ENCODE data around the gene INHBE.
"Not testable (repeated sequence)": the region's sequence is repeated elsewhere in the genome, so short reads cannot be mapped to it uniquely, and the experiment has no call there.

INHBE gene, protein sequence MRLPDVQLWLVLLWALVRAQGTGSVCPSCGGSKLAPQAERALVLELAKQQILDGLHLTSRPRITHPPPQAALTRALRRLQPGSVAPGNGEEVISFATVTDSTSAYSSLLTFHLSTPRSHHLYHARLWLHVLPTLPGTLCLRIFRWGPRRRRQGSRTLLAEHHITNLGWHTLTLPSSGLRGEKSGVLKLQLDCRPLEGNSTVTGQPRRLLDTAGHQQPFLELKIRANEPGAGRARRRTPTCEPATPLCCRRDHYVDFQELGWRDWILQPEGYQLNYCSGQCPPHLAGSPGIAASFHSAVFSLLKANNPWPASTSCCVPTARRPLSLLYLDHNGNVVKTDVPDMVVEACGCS

DNA sequence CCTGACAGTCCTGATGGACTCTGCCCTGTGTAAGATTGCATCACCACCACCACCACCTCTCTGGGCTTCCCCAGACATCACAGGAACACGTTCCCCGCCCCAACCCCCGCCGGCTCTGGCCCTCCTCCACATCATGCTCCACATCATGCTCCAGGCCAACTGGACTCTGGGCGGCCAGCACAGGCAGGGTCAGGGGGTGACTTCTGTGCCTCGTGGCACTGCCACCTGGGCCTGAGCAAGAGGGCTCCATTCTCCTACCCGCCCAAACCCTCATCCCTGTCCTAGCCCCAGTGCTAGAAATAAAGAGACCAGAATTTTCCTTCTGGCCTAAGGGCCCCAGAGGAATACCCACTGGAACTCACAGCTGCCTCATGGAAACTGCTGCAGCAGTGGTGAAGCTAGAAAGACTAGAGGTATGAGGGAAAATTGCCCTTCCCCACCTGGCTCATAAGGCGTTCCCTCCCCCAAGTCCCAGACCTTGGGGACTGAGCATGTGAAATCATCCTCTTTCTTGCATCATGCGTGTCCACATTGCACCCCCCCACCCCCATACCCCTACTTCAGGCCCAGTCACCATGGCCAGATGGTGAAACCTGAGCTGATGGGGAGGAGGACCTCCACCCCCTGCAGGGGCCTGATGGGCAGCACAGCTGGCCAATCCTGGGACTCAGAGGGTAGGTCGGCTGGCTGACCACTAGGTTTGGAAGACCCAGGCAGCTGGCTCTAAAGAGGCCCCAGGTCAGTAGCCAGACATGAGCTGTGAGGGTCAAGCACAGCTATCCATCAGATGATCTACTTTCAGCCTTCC, at the start of gene INHBE:
Gene INHBE (plus strand): TSS at position 742 of the 808 bp plus-strand sequence. CDS start 230 bp downstream, outside the sequence.
- in situ Hi-C loops (cut with MboI; ENCODE audit: low sequenced_read_pairs) = loop anchor here (10.0 kb wide), 1 partner anchor 190 kb away; no protein-coding TSS in a partner anchor

DNA sequence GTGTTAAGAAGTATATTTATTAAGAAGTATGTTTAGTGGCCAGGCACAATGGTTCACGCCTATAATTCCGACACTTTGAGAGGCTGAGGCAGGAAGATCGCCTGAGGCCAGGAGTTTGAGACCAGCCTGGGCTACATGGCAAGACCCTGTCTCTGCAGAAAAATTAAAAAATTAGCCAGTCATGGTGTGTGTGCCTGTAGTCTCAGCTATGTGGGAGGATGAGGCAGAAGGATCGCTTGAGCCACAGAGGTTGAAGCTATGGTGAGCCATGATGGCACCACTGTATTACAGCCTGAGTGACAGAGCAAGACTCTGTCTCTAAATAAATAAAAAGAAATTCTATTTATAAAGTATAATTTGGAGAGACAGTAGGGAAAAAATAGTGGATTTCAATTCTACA, 44.6 kb upstream of the INHBE start:
- in situ Hi-C loops (cut with MboI; ENCODE audit: low sequenced_read_pairs) = no loop called here

DNA sequence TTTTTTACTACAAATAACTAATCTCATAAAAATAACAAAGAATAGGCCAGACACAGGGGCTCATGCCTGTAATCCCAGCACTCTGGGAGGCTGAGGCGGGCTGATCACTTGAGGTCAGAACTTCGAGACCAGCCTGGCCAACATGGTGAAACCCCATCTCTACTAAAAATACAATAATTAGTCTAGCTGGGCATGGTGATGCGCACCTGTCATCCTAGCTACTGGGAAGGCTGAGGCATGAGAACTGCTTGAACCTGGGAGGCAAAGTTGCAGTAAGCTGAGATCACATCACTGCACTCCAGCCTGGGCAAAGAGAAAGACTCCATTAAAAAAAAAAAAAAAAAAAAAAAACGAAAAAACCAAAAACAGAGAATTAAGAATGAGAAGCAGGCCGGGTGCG, 40.9 kb upstream of the INHBE start:
- in situ Hi-C loops (cut with MboI; ENCODE audit: low sequenced_read_pairs) = not testable (repeated sequence)

DNA sequence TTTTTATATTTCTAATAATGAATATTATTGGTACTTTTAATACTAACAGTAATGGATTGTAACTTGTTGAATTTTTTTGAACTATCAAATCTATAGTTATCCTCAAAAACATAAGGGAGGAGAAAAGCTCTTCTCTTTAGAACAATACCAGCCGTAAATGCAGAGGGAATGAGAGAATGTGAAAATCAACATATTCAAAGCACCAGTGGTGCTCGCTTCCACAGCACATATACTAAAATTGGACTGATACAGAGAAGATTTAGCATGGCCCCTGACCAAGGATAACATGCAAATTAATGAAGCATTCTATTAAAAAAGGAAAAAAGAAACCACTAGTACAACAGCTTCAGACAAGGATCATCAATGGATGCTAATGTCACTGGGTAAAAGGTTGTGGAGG, 40.0 kb upstream of the INHBE start:
- in situ Hi-C loops (cut with MboI; ENCODE audit: low sequenced_read_pairs) = no loop called here

DNA sequence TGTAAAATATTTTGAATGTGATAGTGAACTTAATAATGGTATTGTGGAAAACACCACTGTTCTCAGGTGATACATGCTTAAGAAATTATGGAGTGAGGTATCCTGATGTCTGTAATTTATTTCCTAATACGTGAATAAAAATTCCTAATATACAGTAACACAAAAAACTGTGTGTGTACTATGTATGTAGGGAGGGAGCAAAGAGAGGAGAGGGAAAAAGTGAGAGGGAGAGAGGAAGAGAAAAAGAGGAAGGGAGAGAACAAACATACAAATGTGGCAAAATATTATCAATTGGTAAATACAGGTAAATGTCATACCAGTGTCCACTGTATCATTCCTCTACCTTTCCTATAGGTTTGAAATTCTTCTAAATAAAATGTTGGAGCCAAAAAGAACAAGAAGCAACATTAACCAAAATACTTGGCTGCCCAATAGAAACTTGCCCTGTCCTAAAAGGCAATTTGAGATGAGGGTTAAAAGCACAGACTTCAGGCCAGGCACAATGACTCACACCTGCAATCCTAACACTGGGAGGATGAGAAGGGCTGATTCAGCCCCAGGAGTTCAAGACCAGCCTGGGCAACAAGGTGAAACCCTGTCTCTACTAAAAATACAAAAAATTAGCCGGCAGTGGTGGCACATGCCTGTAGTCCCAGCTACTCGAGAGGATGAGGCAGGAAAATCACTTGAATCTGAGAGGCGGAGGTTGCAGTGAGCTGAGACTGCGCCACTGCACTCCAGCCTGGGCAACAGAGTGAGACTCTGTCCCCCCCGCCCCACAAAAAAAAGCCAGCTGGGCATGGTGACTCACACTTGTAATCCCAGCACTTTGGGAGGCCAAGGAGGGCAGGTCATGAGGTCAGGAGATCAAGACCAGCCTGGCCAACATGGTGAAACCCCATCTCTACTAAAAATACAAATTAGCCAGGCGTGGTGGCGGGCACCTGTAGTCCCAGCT, 38.8 kb upstream of the INHBE start:
- in situ Hi-C loops (cut with MboI; ENCODE audit: low sequenced_read_pairs) = no loop called here

DNA sequence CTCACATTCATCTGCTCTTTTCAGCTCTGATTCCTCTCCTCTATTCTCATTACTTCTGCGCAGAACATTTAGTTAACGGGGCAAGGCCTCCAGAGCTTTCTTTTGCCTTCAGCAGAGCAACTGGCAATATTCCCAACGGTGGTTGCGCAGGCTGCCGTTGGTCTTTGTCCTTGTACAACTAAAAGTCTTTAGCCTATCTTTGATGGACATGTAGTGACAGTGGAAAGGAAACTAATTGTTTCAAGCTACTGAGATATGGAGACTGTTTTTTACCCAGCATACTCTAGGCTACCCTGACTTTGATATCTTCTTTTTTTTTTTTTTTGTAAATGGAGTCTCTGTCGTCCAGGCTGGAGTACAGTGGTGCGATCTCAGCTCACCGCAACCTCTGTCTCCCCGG, 36.9 kb upstream of the INHBE start:
- in situ Hi-C loops (cut with MboI; ENCODE audit: low sequenced_read_pairs) = no loop called here

DNA sequence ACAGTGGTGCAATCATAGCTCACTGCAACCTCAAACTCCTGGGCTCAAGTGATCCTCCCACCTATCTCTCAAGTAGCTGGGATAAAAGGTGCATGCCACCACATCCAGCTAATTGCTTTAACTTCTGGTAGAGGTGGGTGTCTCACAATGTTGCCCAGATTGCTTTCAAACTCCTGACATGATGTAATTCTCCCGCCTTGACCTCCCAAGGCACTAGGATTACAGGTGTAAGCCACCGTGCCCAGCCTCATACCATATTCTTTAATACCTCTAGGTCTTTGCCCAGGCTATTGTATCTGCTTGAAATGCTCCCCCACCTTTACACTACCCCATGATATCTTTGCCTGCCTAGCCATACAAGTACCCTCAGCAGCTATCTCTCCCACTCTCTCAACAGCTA, 35.6 kb upstream of the INHBE start:
- in situ Hi-C loops (cut with MboI; ENCODE audit: low sequenced_read_pairs) = no loop called here

DNA sequence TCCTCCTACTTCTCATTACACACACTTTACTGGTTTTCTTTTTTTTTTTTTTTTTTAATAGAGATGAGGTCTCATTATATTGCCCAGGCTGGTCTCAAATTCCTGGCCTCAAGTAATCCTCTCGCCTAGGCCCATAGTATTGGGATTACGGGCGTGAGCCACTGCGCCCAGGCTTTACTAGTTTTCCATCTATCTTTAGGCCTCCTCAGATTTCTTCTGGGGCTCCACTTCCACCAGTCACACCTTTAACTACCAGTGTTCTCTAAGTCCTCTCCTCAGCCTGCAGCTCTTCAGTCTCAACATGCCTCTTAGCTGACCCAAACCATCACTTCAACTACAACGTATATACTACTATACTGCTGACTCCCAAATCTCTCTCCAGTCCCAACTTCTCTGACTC, 34.6 kb upstream of the INHBE start:
- in situ Hi-C loops (cut with MboI; ENCODE audit: low sequenced_read_pairs) = no loop called here

DNA sequence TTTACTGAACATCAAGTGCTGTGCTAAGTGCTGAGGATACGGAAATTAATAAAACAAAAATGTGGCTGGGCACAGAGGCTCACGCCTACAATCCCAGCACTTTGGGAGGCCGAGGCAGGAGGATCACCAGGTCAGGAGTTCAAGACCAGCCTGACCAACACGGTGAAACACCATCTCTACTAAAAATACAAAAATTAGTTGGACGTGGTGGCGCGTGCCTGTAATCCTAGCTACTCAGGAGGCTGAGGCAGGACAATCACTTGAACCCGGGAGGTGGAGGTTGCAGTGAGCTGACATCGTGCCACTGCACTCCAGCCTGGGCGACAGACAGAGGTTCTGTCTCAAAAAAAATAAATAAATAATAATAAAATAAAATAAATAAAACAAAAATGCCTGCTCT, 28.2 kb upstream of the INHBE start:
- in situ Hi-C loops (cut with MboI; ENCODE audit: low sequenced_read_pairs) = not testable (repeated sequence)

DNA sequence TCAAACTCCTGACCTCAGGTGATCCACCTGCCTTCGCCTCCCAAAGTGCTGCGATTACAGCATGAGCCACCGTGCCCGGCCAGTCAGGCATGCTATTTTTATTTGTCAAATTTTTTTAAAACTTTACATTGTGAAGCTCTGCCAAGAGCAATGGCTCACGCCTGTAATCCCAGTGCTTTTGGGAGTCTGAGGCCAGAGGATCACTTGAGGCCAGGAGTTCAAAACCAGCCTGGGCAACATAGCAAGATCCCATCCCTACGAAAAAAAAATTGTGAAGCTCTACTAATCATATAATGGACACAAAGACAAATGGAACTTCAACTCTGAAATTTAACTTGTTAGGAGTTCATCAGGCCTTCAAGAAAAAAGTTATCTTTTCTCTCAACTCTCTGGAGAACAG, 26.1 kb upstream of the INHBE start:
- in situ Hi-C loops (cut with MboI; ENCODE audit: low sequenced_read_pairs) = no loop called here

DNA sequence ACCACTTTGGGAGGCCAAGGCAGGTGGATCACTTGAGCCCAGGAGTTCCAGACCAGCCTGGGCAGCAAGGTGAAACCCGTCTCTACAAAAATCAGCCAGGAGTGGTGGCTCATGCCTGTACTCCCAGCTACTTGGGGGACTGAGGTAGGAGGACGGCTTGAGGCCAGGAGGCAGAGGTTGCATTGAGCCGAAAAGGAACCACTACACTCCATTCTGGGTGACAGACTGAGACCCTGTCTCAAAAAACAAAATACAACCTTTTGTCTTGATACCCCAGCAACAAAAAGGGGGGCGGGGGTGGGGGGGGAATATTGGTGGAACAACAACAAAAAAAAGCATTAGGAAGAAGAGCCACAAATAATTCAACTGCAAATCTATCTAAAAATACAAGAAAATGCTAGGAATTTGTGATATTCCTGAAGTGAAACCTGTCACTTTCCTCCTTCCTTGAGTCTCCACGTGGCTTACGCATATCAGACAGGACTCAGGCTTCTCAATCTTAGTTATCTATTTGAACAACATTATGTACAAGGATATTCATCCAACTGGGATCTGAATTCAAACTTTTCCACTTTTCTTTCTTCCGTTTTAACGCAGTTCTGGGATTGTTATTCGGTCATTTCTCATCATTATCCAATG, 25.5 kb upstream of the INHBE start:
- in situ Hi-C loops (cut with MboI; ENCODE audit: low sequenced_read_pairs) = no loop called here

DNA sequence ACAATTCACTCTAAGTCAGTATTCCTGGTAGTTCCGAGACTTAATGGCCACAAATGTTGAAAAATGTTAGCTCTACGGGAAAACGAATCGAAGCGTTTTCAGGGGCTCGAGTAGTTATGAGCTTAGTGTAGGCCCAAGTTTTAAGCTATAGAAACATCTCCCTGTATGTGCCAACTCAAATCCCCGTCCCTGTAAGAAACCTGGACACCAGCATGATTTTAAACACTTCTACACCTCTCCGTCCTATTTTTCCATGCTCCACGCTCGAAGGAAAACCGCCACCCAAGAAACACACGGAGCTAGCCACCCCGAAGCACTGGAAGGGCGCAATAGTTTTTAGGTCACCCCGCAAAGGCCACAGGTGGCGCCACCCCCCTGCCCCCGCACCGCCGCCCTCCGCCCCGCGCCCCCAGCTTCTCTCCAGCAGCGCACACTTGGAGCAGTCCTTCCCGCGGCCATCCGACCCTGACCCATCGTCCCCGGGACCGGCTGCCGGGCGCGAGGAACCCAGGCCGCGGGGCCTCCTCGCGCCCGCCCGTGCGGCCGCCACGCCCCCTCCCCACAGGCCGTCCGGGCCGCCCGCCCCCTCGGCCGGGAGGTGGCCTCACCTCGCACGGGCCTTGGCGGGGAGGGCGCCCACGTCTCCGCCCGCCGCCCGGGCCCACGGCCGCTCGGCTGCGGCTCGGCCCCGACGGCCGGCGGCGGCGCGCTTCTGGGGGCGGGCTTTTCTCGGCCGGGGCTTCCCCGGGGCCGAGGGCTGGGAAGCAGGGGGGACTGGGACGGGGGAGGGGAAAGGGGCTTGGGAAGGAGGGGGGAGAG, 24.8 kb upstream of the INHBE start:
- in situ Hi-C loops (cut with MboI; ENCODE audit: low sequenced_read_pairs) = no loop called here

DNA sequence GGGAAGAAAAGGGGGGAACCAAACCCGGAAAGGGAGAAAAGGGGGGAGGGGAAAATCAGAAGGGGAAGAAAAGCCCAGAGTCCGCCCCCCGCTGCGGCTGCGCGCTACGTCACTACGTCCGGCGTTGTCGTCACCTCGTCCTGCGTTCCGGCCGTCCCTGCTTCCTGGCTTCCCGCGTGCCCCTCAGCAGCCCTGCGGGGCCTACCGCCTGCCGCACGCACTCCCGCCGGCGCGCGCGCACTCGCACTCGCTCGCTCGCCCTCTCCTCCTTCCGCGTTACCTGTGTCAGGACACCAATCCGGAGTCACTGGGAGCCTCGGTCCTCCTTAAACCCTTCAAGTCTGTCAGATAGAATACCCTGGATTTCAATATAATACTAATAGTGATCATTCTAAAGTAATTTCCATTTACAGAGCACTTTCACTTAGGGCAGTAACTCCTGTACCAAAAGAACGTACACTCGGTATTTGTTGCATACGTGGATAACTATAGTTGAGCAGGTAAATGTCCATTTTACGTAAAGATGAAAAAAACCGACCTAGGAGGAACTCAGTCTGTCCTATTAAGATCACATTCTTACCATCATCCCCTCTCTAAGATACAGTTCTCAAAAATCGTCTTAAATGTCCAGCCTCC, 24.1 kb upstream of the INHBE start, which contains the start of gene R3HDM2:
Gene R3HDM2 (minus strand): TSS at position 113 of the 636 bp plus-strand sequence. CDS start 120,615 bp downstream, outside the sequence.
- in situ Hi-C loops (cut with MboI; ENCODE audit: low sequenced_read_pairs) = no loop called here

DNA sequence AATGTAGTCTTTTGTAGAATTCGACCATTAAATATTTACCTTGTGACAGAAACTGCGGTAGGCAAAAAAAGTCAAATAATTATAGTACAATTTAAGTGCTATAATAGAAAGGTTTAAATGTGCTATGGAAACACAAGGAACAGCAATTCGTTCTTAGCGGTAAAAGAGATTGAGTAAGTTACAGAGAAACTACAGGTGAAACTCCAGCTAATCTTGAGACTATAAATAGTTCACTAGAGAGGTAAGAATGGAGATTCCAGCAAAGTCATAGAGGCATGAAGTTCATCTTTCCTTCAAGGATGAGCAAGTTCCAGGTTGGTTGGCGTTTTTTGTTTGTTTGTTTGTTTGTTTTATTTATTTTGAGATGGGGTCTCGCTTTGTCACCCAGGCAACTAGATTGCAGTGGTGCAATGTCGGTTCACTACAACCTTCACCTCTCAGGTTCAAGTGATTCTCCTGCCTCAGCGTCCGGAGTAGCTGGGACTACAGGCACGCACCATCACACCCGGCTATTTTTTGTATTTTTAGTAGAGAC, 23.4 kb upstream of the INHBE start:
- in situ Hi-C loops (cut with MboI; ENCODE audit: low sequenced_read_pairs) = no loop called here

DNA sequence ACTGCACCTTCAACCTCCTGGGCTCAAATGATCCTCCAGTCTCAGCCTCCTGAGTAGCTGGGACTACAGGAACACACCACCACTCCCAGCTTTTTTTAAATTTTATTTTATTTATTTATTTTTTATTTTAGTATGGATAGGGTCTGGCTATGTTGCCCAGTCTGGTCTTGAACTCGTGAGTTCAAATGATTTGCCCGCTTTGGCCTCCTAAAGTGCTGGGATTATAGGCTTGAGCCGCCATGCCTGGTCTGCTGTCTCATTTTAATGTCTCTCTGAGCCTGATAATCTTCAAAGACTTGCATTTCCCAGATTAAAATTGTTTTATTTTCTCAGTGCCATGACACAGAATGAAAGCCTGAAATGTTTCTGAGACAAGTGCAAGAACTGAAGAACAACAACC, 21.7 kb upstream of the INHBE start:
- in situ Hi-C loops (cut with MboI; ENCODE audit: low sequenced_read_pairs) = no loop called here

DNA sequence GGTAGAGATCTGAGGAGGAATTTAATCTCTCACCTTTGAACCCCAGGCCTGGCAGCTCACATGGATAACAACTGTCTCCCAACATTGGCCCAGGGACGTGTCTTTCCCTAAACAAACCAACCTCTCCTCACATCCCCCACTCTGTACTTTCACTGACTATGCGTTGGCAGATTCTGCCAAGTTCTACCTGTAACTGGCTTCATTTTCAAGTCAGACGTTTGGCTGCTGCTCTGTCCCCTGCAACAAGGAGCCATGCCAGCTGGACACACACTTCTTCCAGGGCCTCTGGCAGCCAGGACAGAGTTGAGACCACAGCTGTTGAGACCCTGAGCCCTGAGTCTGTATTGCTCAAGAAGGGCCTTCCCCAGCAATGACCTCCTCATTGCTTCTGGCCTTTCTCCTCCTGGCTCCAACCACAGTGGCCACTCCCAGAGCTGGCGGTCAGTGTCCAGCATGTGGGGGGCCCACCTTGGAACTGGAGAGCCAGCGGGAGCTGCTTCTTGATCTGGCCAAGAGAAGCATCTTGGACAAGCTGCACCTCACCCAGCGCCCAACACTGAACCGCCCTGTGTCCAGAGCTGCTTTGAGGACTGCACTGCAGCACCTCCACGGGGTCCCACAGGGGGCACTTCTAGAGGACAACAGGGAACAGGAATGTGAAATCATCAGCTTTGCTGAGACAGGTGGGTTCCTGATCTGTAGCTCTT, 20.4 kb upstream of the INHBE start, which contains the start of gene INHBC:
Gene INHBC (plus strand): TSS at position 268 of the 707 bp plus-strand sequence. CDS start 103 bp downstream, at position 371.
- in situ Hi-C loops (cut with MboI; ENCODE audit: low sequenced_read_pairs) = no loop called here

DNA sequence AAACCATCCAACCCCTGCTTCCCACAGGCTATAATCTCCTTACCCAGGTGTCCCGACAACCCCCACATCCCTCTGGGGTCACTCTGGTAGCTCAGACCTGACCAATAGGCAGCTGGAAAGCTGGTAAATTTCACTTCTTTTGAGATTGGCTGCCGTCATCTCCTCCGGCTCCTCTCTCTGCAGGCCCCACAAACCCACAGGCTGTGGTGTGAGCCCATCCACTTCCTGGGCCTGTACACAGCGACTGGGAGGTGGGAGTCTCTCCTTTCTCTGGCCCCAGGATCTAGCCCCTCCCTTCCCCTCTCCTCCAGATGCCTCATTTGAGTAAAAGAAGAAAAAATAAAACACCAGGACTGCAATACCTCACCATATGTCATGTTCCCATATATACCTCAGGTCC, 19.8 kb upstream of the INHBE start:
- in situ Hi-C loops (cut with MboI; ENCODE audit: low sequenced_read_pairs) = no loop called here

DNA sequence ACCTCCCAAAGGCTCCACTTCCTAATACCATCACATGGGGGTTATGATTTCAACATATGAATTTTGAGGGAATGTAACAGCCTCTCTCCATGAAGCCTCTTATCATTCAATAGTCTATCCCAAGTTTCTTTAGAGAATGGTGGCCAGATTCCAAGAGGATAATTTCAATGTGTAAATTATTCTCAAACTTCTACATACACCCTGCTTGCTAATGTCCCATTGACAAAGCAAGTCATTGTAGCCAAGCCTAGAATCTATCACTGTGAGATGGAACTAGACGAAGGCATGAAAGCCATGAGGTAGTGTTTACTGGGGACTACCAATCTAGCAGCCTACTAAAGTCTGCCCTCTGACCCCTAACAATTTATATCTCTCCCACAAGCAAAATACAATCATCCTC, 16.7 kb upstream of the INHBE start:
- in situ Hi-C loops (cut with MboI; ENCODE audit: low sequenced_read_pairs) = no loop called here

Data from HL-60/S4 treated with retinoic acid at 250 ng/mL for 4 days and 3 days (cell line).